Vagina (tissue), 2 donors: Measurements from ENCODE around the gene APBB2. TPM values are rescaled to one million over a fixed set of nuclear protein-coding genes. Genes with fewer than 3 reads are reported as not detected.

Source experiments
- DNase-seq, 2 donors: peaks; one replicate each; pipeline ENCODE4 v3.0.0-alpha.2; 2017; ENCODE audit errors: extremely low spot score in 2 of 2
- H3K27ac ChIP-seq: fragments of 200-600 bp; sonication (generic); one replicate; pipeline ENCODE4 v1.5.1; 2019
- H3K27me3 ChIP-seq: fragments of 200-600 bp; sonication (generic); one replicate; pipeline ENCODE4 v1.5.1; 2019
- H3K36me3 ChIP-seq, 2 donors: fragments of 200-600 bp; sonication (generic); one replicate each; pipeline ENCODE4 v1.5.1; 2017 to 2019
- H3K4me1 ChIP-seq: fragments of 200-600 bp; sonication (generic); one replicate; pipeline ENCODE4 v1.5.1; 2019
- H3K4me3 ChIP-seq, 2 donors: fragments of 200-600 bp; sonication (generic); 1 replicate in 1 of 2; 2 replicates in 1 of 2; pipeline ENCODE4 v1.5.1; 2016 to 2019
- H3K9me3 ChIP-seq: fragments of 200-600 bp; sonication (generic); one replicate; pipeline ENCODE4 v1.5.1; 2019
- POLR2A ChIP-seq, 2 donors: fragments of 450-650 bp; IDR thresholded peaks; one replicate each; pipeline ENCODE4 v1.6.1; 2017; ENCODE audit warnings: antibody characterized with exemption in 2 of 2, mild to moderate bottlenecking in 2 of 2, moderate library complexity in 2 of 2
- POLR2AphosphoS5 ChIP-seq, 2 donors: sonication (generic); formaldehyde crosslinking; IDR thresholded peaks; one replicate each; pipeline ENCODE4 v1.9.0; 2017; ENCODE audit warnings: antibody characterized with exemption in 2 of 2, mild to moderate bottlenecking in 2 of 2, low read depth in 1 of 2; ENCODE audit not compliant: insufficient read depth in 1 of 2
- intact Hi-C: fragments of 100-400 bp; cut with DNase I; formaldehyde crosslinking; loops from one replicate; pipeline ENCODE4 v1.15.1; 2023
- total RNA-seq: library from RNA; depleted of rRNA; stranded (reverse); fragments of >200 nt; gene quantifications from one replicate; pipeline ENCODE4 v1.2.3, GENCODE V29; 2016
- TF ChIP-seq, protein P1 (sequence below), 3 experiments: fragments of 450-650 bp in 2 of 3; fragments of 200-600 bp in 1 of 3; sonication (generic) in 1 of 3; IDR thresholded peaks; one replicate each; pipeline ENCODE4 v1.5.1; 2017 to 2019; ENCODE audit warnings: antibody characterized with exemption in 3 of 3, mild to moderate bottlenecking in 2 of 3, moderate library complexity in 2 of 3

Gene APBB2
- total RNA-seq, 1 donor from 2014 or later: 68.8 TPM

DNA sequence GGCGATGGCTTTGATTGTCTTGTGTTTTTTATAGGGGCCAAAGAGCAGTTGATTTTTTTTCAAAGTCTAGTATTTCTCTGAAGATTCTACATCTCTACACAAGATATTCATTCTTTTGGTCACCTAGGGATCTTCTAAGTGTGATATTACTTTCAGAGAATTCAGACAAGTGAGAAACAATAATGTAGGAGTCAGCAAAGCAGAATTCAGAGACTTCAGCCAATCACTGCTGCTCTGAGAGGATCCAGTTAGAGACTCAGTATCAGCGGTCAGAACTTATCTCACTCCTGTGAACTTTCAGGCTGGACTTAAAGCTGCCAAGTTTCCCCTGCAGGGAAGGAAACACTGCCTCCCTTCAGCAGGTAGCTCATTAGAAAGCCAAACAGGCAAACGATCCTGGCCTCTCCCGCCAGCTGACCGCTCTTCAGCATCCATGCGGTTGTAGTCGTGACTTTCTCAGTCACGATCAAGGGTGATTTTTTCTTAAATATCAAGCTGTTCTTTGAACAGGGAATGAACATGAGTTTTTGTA lies 405.4 kb downstream of the APBB2 start:
- Histone ChIP-seq H3K4me1 (no peaks in the 10 kb centered on the region), H3K27me3 (no peaks in the 10 kb centered on the region), H3K27ac (no peak overlapping the region), H3K9me3 (no peaks in the 10 kb centered on the region), H3K4me3 (no peak overlapping the region), H3K36me3 (peaks cover 0 to 4% of the 10 kb centered on the region in 2 donors)
- intact Hi-C loops: no loop called here
- DNase-seq: no peak
- TF ChIP-seq, protein P1, sequence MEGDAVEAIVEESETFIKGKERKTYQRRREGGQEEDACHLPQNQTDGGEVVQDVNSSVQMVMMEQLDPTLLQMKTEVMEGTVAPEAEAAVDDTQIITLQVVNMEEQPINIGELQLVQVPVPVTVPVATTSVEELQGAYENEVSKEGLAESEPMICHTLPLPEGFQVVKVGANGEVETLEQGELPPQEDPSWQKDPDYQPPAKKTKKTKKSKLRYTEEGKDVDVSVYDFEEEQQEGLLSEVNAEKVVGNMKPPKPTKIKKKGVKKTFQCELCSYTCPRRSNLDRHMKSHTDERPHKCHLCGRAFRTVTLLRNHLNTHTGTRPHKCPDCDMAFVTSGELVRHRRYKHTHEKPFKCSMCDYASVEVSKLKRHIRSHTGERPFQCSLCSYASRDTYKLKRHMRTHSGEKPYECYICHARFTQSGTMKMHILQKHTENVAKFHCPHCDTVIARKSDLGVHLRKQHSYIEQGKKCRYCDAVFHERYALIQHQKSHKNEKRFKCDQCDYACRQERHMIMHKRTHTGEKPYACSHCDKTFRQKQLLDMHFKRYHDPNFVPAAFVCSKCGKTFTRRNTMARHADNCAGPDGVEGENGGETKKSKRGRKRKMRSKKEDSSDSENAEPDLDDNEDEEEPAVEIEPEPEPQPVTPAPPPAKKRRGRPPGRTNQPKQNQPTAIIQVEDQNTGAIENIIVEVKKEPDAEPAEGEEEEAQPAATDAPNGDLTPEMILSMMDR (IDR thresholded peaks at IDR 0.05): no peak
- TF ChIP-seq POLR2AphosphoS5 (IDR thresholded peaks at IDR 0.05; ENCODE audit: insufficient read depth in 1 of 2, low read depth in 1 of 2): no peak

DNA sequence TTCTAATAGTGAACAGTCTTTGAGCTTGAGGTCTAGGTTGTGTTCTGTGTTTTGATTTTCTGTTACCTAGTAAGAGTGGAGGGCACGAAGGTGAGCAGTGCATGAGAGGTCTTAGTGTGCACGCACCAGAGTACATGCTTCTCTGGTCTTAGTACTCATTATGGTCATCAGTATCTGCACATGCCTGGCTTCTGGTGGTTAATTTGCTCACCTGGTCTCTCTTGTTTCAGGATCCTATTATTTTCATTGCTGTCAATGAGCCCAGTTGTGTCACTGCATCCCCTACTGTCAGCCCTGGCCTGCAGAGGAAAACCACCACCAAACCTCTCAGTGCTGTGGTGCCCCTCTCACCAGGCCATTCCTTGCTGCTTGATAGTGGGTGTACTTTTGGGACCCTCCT lies 409.7 kb downstream of the APBB2 start:
- intact Hi-C loops: no loop called here

GRCh38 chr4:40800064-40800463 lies 414.3 kb downstream of the APBB2 start:
- Histone ChIP-seq H3K27me3 (no peaks in the 10 kb centered on the region), H3K9me3 (no peaks in the 10 kb centered on the region), H3K4me3 (no peak overlapping the region), H3K36me3 (no peaks in the 10 kb centered on the region), H3K4me1 (no peaks in the 10 kb centered on the region), H3K27ac (no peak overlapping the region)
- no peak for DNase-seq
- intact Hi-C loops: no loop called here
- TF ChIP-seq POLR2AphosphoS5 (IDR thresholded peaks at IDR 0.05; ENCODE audit: insufficient read depth in 1 of 2, low read depth in 1 of 2) (no peak), POLR2A (IDR thresholded peaks at IDR 0.05) (no peak)
- TF ChIP-seq, protein P1 (IDR thresholded peaks at IDR 0.05): no peak

More for the DNA sequence above, 409.7 kb downstream of the APBB2 start:
- no peaks in the 10 kb centered on the region for H3K27me3 ChIP-seq
- no peak for DNase-seq
- no peaks in the 10 kb centered on the region for H3K36me3 ChIP-seq
- no peaks in the 10 kb centered on the region for H3K4me1 ChIP-seq
- no peak overlapping the region for H3K27ac ChIP-seq
- H3K4me3 ChIP-seq: no peak overlapping the region
- TF ChIP-seq, protein P1 (IDR thresholded peaks at IDR 0.05): no peak
- TF ChIP-seq POLR2A (IDR thresholded peaks at IDR 0.05) (no peak), POLR2AphosphoS5 (IDR thresholded peaks at IDR 0.05; ENCODE audit: insufficient read depth in 1 of 2, low read depth in 1 of 2) (no peak)
- no peaks in the 10 kb centered on the region for H3K9me3 ChIP-seq

DNA sequence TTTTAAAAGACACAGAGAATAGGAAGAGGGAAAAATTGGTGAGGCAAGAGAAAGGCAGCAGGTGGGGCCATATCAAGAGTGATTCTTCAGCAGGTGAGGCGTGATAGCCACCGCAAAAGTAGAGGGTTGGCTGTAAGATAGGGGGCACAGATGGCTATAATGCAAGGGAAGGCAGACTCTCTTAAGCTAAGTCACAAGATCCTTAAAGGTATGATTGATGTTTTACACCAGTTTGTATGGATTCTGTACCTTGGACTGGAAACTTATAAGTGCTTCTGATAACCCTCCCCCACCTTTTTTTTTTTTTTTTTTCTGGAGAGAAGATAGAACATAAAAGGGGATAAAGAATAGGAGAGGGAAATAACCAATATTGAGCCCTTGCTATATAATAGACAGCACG lies 424.6 kb downstream of the APBB2 start:
- H3K4me1 ChIP-seq: no peaks in the 10 kb centered on the region
- no peak overlapping the region for H3K27ac ChIP-seq
- H3K9me3 ChIP-seq: no peaks in the 10 kb centered on the region
- intact Hi-C loops: no loop called here
- no peaks in the 10 kb centered on the region for H3K27me3 ChIP-seq
- TF ChIP-seq, protein P1 (IDR thresholded peaks at IDR 0.05): no peak
- no peak for TF ChIP-seq POLR2AphosphoS5 (IDR thresholded peaks at IDR 0.05; ENCODE audit: insufficient read depth in 1 of 2, low read depth in 1 of 2)
- no peak for TF ChIP-seq POLR2A (IDR thresholded peaks at IDR 0.05)
- no peaks in the 10 kb centered on the region for H3K36me3 ChIP-seq
- no peak overlapping the region for H3K4me3 ChIP-seq
- no peak for DNase-seq

GRCh38 chr4:40789031-40789430 lies 425.3 kb downstream of the APBB2 start:
- no peak for TF ChIP-seq POLR2A (IDR thresholded peaks at IDR 0.05)
- no peak for TF ChIP-seq POLR2AphosphoS5 (IDR thresholded peaks at IDR 0.05; ENCODE audit: insufficient read depth in 1 of 2, low read depth in 1 of 2)
- TF ChIP-seq, protein P1 (IDR thresholded peaks at IDR 0.05): no peak
- no peaks in the 10 kb centered on the region for H3K9me3 ChIP-seq
- intact Hi-C loops: no loop called here
- no peaks in the 10 kb centered on the region for H3K4me1 ChIP-seq
- no peak overlapping the region for H3K4me3 ChIP-seq
- DNase-seq: no peak
- no peaks in the 10 kb centered on the region for H3K27me3 ChIP-seq
- H3K27ac ChIP-seq: no peak overlapping the region
- H3K36me3 ChIP-seq: no peaks in the 10 kb centered on the region
